Cardiac fibroblast (primary cell): ENCODE measurements around the gene PNPLA8.
A peak's percentile ranks its signal among the peaks of the same experiment; 100 is the strongest.

Experiments
- DNase-seq, 2 donors: peaks; one replicate each; pipeline versions ENCODE4 v3.0.0 to v3.0.0-alpha.2; 2010; ENCODE audit warnings: low read depth in 2 of 2
- H3K4me3 ChIP-seq, 2 donors: replicated peaks in 1 of 2; 1 replicate in 1 of 2; 2 replicates in 1 of 2; pipeline ENCODE4 v1.5.1; 2011; ENCODE audit warnings: low read depth in 2 of 2, low read length in 2 of 2, mild to moderate bottlenecking in 2 of 2, moderate library complexity in 1 of 2
- CTCF ChIP-seq: IDR thresholded peaks from one replicate; pipeline ENCODE4 v1.5.1; 2011; ENCODE audit warnings: low read depth, mild to moderate bottlenecking, low read length, inconsistent platforms

PNPLA8 gene

GRCh38 chr7:108487646-108488045 is 38.3 kb downstream of the PNPLA8 start:
- H3K4me3 ChIP-seq: no peak overlapping the region
- no peak for DNase-seq
- TF ChIP-seq CTCF: no peak

- H3K4me3 ChIP-seq: no peak overlapping the region
- DNase-seq: peak; percentile 61 to 63
- no peak for TF ChIP-seq CTCF
Observed at GRCh38 chr7:108486291-108486966, 39.5 kb downstream of the PNPLA8 start.

- H3K4me3 ChIP-seq: no peak overlapping the region
- no peak for TF ChIP-seq CTCF
- no peak for DNase-seq
Observed at GRCh38 chr7:108484137-108484536, 41.8 kb downstream of the PNPLA8 start.

GRCh38 chr7:108480311-108480710 is 45.6 kb downstream of the PNPLA8 start:
- TF ChIP-seq CTCF: no peak
- no peak overlapping the region for H3K4me3 ChIP-seq
- no peak for DNase-seq

GRCh38 chr7:108479751-108480150 is 46.2 kb downstream of the PNPLA8 start:
- no peak for DNase-seq
- no peak for TF ChIP-seq CTCF
- H3K4me3 ChIP-seq: no peak overlapping the region

- no peak for TF ChIP-seq CTCF
- H3K4me3 ChIP-seq: no peak overlapping the region
- DNase-seq: no peak
Observed at GRCh38 chr7:108479118-108479517, 46.8 kb downstream of the PNPLA8 start.

GRCh38 chr7:108468246-108468645 is 57.7 kb downstream of the PNPLA8 start:
- TF ChIP-seq CTCF: no peak
- no peak for DNase-seq
- no peak overlapping the region for H3K4me3 ChIP-seq
